ENCODE measurements around the gene ZNF683. TPM values are rescaled to one million over a fixed set of nuclear protein-coding genes. Genes with fewer than 3 reads are reported as not detected.
A peak's percentile ranks its signal among the peaks of the same experiment; 100 is the strongest.

The ZNF683 gene
- total and polyA plus RNA-seq, 9 of the 15 experiments (the other 6 are each of a cell fraction or from before 2014, with no cell fraction given), result not detected

DNA sequence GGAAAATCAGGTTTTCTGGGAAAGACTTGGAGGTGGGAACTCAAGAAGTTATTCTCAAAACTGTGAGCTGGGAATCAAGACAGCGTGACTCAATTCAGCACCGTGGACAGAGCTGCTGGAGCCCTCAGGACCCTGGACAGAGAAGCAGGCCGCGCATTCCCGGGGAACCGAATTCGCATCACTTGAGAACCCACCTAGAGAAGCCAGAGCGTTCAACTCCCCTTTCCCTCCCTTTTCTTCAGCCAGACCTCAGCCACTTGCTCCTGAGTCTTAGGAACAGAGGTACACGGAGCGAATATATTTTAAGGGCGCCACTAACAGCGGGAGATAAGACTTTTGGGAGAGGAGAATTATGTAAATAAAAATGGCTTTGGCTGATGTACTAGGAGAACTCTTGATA is 36.1 kb upstream of the ZNF683 start (continued):
- TF ChIP-seq, protein P1, sequence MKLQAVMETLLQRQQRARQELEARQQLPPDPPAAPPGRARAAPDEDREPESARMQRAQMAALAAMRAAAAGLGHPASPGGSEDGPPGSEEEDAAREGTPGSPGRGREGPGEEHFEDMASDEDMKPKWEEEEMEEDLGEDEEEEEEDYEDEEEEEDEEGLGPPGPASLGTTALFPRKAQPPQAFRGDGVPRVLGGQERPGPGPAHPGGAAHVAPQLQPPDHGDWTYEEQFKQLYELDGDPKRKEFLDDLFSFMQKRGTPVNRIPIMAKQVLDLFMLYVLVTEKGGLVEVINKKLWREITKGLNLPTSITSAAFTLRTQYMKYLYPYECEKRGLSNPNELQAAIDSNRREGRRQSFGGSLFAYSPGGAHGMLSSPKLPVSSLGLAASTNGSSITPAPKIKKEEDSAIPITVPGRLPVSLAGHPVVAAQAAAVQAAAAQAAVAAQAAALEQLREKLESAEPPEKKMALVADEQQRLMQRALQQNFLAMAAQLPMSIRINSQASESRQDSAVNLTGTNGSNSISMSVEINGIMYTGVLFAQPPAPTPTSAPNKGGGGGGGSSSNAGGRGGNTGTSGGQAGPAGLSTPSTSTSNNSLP (IDR thresholded peaks at IDR 0.05; ENCODE audit: borderline replicate concordance, low read depth, low read length), result 0 out of 2 replicates have a peak, but pooled peaks have one; percentile 38
- no peak for TF ChIP-seq ELF1 (tag; IDR thresholded peaks at IDR 0.05)
- TF ChIP-seq ERF (CRISPR knock-in tag; IDR thresholded peaks at IDR 0.05), result 0 out of 2 replicates have a peak, but pooled peaks have one; percentile 41
- 0 out of 2 replicates have a peak, but pooled peaks have one; percentile 18 for TF ChIP-seq PURB (CRISPR knock-in tag; IDR thresholded peaks at IDR 0.05; ENCODE audit: low read depth)
- peak; percentile 53 to 100; a peak in 3 of 4 replicates for TF ChIP-seq RCOR1 (IDR thresholded peaks at IDR 0.05; ENCODE audit: borderline replicate concordance in 1 of 2, low read depth in 2 of 2, low read length in 2 of 2)
- no peak for TF ChIP-seq RBBP5 (IDR thresholded peaks at IDR 0.05; ENCODE audit: borderline replicate concordance, insufficient read depth, low read length, poor library complexity, severe bottlenecking)
- peak; percentile 100 for TF ChIP-seq FOXP1 (CRISPR knock-in tag; IDR thresholded peaks at IDR 0.05)
- TF ChIP-seq, protein P2, sequence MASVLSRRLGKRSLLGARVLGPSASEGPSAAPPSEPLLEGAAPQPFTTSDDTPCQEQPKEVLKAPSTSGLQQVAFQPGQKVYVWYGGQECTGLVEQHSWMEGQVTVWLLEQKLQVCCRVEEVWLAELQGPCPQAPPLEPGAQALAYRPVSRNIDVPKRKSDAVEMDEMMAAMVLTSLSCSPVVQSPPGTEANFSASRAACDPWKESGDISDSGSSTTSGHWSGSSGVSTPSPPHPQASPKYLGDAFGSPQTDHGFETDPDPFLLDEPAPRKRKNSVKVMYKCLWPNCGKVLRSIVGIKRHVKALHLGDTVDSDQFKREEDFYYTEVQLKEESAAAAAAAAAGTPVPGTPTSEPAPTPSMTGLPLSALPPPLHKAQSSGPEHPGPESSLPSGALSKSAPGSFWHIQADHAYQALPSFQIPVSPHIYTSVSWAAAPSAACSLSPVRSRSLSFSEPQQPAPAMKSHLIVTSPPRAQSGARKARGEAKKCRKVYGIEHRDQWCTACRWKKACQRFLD (CRISPR knock-in tag; IDR thresholded peaks at IDR 0.05), result peak; percentile 99
- peak; percentile 77 for TF ChIP-seq ZNF121 (CRISPR knock-in tag; conservative IDR thresholded peaks at IDR 0.05)
- TF ChIP-seq RHOXF2B (CRISPR knock-in tag; conservative IDR thresholded peaks at IDR 0.05), result no peak; the same call in 1 of the 2 replicates
- no peak for TF ChIP-seq PHB (CRISPR knock-in tag; IDR thresholded peaks at IDR 0.05)
- TF ChIP-seq, protein P3, sequence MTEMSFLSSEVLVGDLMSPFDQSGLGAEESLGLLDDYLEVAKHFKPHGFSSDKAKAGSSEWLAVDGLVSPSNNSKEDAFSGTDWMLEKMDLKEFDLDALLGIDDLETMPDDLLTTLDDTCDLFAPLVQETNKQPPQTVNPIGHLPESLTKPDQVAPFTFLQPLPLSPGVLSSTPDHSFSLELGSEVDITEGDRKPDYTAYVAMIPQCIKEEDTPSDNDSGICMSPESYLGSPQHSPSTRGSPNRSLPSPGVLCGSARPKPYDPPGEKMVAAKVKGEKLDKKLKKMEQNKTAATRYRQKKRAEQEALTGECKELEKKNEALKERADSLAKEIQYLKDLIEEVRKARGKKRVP (CRISPR knock-in tag; IDR thresholded peaks at IDR 0.05), result peak; percentile 76
- peak; percentile 91 for TF ChIP-seq ZNF165 (CRISPR knock-in tag; IDR thresholded peaks at IDR 0.05; ENCODE audit: borderline replicate concordance)
- TF ChIP-seq, protein P4, sequence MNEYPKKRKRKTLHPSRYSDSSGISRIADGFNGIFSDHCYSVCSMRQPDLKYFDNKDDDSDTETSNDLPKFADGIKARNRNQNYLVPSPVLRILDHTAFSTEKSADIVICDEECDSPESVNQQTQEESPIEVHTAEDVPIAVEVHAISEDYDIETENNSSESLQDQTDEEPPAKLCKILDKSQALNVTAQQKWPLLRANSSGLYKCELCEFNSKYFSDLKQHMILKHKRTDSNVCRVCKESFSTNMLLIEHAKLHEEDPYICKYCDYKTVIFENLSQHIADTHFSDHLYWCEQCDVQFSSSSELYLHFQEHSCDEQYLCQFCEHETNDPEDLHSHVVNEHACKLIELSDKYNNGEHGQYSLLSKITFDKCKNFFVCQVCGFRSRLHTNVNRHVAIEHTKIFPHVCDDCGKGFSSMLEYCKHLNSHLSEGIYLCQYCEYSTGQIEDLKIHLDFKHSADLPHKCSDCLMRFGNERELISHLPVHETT (CRISPR knock-in tag; conservative IDR thresholded peaks at IDR 0.05 in 1 of 2, IDR thresholded peaks at IDR 0.05 in 1 of 2), result peak; percentile 96 to 99
- peak; percentile 86 for TF ChIP-seq ZNF184 (CRISPR knock-in tag; IDR thresholded peaks at IDR 0.05)
- TF ChIP-seq ZSCAN32 (CRISPR knock-in tag; IDR thresholded peaks at IDR 0.05), result no peak
- TF ChIP-seq, protein P5, sequence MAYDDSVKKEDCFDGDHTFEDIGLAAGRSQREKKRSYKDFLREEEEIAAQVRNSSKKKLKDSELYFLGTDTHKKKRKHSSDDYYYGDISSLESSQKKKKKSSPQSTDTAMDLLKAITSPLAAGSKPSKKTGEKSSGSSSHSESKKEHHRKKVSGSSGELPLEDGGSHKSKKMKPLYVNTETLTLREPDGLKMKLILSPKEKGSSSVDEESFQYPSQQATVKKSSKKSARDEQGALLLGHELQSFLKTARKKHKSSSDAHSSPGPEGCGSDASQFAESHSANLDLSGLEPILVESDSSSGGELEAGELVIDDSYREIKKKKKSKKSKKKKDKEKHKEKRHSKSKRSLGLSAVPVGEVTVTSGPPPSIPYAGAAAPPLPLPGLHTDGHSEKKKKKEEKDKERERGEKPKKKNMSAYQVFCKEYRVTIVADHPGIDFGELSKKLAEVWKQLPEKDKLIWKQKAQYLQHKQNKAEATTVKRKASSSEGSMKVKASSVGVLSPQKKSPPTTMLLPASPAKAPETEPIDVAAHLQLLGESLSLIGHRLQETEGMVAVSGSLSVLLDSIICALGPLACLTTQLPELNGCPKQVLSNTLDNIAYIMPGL (CRISPR knock-in tag; IDR thresholded peaks at IDR 0.05), result peak; percentile 100
- TF ChIP-seq PYGO2 (tag; IDR thresholded peaks at IDR 0.05), result peak; percentile 58; the same call in 1 of the 2 replicates
- TF ChIP-seq, protein P6, sequence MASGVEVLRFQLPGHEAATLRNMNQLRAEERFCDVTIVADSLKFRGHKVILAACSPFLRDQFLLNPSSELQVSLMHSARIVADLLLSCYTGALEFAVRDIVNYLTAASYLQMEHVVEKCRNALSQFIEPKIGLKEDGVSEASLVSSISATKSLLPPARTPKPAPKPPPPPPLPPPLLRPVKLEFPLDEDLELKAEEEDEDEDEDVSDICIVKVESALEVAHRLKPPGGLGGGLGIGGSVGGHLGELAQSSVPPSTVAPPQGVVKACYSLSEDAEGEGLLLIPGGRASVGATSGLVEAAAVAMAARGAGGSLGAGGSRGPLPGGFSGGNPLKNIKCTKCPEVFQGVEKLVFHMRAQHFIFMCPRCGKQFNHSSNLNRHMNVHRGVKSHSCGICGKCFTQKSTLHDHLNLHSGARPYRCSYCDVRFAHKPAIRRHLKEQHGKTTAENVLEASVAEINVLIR (CRISPR knock-in tag; IDR thresholded peaks at IDR 0.05), result peak; percentile 34; the same call in 1 of the 2 replicates
